IPS-18c (cell line): Measurements from ENCODE around the gene NSD2.
"Not testable (repeated sequence)": the region's sequence is repeated elsewhere in the genome, so short reads cannot be mapped to it uniquely, and the experiment has no call there.

ENCODE experiments used
- H3K4me3 ChIP-seq: 2 replicates; pipeline ENCODE4 v1.7.0; 2013; ENCODE audit warnings: low read depth, mild to moderate bottlenecking, low read length, moderate library complexity; ENCODE audit not compliant: insufficient read depth
- H3K9me3 ChIP-seq: one replicate; pipeline ENCODE4 v1.6.1; 2013; ENCODE audit warnings: mild to moderate bottlenecking, low read length, moderate library complexity; ENCODE audit not compliant: control insufficient read depth, insufficient read depth

NSD2 gene

DNA sequence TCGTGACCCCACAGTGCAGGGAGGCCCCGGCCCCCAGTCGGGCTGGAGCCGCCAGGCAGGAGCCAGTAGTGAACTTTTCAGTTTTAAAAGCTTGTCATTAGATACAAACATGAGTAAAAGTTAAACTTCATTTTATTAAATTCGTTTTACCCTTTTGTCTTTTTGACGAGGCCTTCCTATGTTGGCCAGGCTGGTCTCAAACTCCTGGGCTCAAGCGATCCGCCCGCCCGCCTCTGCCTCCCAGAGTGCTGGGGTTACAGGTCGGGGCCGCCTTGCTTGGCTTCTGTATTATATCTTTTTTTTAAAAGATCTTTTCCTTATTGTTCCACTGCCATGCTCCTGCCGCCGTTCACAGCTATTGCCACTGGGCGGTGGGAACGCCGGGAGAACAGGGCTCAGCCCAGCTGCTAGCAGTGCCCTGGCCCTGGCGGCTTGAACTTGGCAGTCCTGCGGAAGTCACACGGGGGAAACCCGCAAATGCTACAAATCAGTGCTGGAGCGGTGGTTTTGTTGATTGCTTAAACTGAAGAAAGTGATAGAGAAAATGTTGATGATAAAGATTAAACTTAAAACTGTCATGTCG is 138.5 kb downstream of the NSD2 start:
- Histone ChIP-seq H3K9me3 (no peaks in the 10 kb centered on the region), H3K4me3 (peak overlapping the region; percentile 100)

DNA sequence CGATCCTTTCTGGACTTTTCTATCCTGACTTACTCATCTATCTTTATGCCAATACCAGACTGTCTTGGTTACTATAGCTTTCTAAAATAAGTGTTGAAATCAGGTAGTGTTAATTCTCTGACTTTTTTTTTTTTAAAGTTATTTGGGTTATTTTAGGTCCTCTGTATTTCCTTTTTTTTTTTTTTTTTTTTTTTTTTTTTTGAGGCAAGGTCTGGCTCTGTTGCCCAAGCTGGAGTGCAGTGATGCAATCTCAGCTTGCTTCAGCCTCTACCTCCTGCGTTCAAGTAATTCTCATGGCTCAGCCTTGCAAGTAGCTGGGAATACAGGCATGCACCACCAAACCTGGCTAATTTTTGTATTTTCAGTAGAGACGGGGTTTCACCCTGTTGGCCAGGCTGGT is 140.4 kb downstream of the NSD2 start:
- no peak overlapping the region for H3K4me3 ChIP-seq

DNA sequence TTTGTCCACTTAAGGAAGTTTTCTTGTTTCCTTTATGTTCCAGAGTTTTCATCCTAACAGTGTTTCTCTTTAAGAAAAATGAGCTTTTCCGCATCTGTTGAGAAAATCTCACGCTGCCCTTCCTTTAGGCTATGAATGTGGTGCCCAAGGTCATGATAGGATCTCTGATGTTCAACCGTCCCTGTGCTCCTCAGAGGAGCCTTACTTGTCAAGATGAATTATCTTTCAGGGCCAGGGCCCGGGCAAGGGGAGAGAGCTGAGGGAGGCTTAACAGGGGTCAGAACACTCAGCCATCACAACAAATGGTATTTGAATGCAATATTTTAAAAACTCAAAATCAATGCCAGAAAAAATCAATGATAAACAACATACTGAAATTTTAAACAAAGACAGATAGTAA is 143.8 kb downstream of the NSD2 start:
- Histone ChIP-seq H3K4me3 (no peak overlapping the region), H3K9me3 (no peaks in the 10 kb centered on the region)

More for the DNA sequence above, 140.4 kb downstream of the NSD2 start:
- H3K9me3 ChIP-seq, result no peaks in the 10 kb centered on the region

DNA sequence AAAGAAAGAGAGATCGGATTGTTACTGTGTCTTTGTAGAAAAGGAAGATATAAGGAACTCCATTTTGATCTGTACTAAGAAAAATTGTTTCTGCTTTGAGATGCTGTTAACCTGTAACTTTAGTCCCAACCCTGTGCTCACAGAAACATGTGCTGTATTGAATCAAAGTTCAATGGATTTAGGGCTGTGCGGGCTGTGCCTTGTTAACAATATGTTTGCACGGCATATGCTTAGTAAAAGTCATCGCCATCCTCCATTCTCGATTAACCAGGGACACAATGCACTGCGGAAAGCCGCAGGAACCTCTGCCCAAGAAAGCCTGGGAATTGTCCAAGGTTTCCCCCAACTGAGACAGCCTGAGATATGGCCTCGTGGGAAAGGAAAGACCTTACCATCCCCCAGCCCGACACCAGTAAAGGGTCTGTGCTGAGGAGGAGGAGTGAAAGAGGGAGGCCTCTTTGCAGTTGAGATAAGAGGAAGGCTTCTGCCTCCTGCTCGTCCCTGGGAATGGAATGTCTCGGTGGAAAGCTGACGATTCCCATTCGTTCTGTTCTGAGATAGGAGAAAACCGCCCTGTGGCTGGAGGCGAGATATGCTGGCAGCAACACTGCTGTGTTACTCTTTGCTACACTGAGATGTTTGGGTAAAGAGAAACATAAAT is 150.3 kb downstream of the NSD2 start:
- not testable (repeated sequence) for H3K4me3 ChIP-seq

DNA sequence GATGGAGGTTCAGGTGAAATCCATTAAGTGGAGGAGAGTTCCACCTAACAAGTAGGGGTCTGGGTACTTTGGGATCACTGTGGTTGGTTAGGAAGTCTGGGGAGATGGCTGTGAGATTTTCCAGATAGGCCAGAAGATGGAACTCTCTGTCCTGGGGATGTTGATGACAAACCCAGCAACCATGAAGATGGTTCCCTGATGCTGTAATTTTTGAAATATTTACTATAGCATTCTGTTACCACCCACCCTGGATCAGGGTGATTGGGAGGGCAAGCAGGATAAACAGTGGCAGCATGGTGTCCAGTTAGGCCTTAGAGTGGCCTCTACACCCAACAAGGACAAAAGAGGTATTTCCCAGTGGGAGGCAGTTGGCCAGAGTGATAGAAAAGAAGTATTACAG is 153.5 kb downstream of the NSD2 start:
- Histone ChIP-seq H3K9me3 (peaks cover 2% of the 10 kb centered on the region), H3K4me3 (no peak overlapping the region)

More for the DNA sequence above, 150.3 kb downstream of the NSD2 start:
- not testable (repeated sequence) for H3K9me3 ChIP-seq

DNA sequence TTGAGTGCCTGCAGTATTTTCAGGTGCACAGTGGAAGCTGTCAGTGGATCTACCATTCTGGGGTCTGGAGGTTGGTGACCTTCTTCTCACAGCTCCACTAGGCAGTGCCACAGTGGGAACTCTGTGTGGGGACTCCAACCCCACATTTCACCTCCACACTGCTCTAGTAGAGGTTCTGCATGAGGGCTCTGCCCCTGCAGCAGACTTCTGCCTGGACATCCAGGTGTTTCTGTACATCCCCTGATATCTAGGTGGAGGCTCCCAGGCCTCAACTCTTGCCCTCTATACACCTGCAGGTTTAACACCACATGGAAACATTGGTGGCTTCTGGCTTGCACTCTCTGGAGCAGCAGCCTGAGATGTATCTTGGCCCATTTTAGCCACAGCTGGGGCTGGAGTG is 154.6 kb downstream of the NSD2 start:
- Histone ChIP-seq H3K4me3 (no peak overlapping the region), H3K9me3 (peaks cover 2% of the 10 kb centered on the region)

- not testable (repeated sequence) for H3K9me3 ChIP-seq
Observed at GRCh38 chr4:2027120-2027519, 155.9 kb downstream of the NSD2 start.

DNA sequence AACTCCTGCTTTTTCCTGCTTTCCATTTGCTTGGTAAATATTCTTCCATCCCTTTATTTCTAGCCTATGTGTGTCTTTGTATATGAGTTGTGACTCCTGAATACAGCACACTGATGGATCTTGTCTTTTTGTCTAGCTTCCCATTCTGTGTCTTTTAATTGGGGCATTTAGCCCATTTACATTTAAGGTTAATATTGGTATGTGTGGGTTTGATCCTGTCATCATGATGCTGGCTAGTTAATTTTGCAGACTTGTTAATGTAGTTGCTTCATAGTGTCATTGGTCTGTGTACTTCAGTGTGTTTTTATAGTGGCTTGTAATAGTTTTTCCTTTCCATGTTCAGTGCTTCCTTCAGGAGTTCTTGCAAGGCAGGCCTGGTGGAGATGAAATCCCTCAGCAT is 160.0 kb downstream of the NSD2 start:
- not testable (repeated sequence) for H3K4me3 ChIP-seq, H3K9me3 ChIP-seq

More at GRCh38 chr4:2027120-2027519, 155.9 kb downstream of the NSD2 start:
- not testable (repeated sequence) for H3K4me3 ChIP-seq
